Pulmonary artery endothelial cell (primary cell): ENCODE data around the gene BPHL. TPM values are rescaled to one million over a fixed set of nuclear protein-coding genes. Genes with fewer than 3 reads are reported as not detected.
"Not testable (repeated sequence)": the region's sequence is repeated elsewhere in the genome, so short reads cannot be mapped to it uniquely, and the experiment has no call there.

ENCODE experiments used
- DNase-seq: peaks from one replicate; pipeline ENCODE4 v3.0.0-alpha.2; 2011; ENCODE audit warnings: low read depth, low spot score
- total RNA-seq: library from RNA; depleted of rRNA; stranded (reverse); fragments of >200 nt; gene quantifications from 2 replicates; pipeline ENCODE4 v1.2.3, GENCODE V29; 2014

BPHL gene
- total RNA-seq, 1 donor from 2014 or later: 10.6 TPM

GRCh38 chr6:3178666-3179065 lies 60.2 kb downstream of the BPHL start:
- not testable (repeated sequence) for DNase-seq

- DNase-seq: not testable (repeated sequence)
Measured at GRCh38 chr6:3179945-3180344, 61.4 kb downstream of the BPHL start.

GRCh38 chr6:3181105-3181504 lies 62.6 kb downstream of the BPHL start:
- no peak for DNase-seq

DNA sequence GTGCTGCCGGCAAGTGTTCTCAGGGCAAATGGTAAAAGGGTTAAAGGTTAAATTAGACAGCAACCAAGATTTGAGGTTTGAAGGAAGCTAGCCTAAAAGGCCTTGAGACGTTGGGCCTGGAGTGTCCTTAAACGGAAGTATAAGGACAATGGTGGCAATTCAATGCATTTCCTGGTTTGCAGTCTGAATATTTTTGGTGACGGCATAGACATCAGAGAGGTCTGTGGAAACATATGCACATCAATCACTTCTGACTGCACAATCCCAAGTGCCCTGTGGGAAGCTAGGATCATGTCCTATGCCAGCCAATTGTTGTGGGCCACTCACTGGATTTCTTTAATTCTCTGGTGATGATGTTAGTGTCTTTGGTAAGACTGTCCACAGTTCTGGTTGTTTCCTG lies 64.6 kb downstream of the BPHL start:
- no peak for DNase-seq

DNA sequence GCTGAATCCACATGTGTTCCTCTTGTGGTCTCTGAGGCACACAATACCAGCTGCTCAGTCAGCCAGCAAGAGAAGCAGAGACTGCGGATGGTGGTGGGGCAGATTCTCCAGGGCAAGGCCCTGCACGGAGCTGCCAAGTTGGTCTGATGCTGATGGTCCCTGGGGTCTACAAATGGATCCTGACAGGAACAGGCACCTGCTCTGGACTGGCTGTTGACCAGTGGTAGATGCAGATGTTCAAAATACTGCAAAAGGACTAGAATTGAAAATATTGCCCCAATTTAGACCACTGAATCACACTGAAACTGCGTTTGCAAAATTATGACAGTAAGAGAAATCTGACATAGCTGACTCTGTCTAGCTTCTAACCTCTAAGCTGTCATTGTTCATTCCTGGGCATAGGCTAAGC lies 68.5 kb downstream of the BPHL start:
- DNase-seq: no peak

- DNase-seq: no peak
Measured at GRCh38 chr6:3188262-3188661, 69.8 kb downstream of the BPHL start.

GRCh38 chr6:3189192-3189591 lies 70.7 kb downstream of the BPHL start:
- not testable (repeated sequence) for DNase-seq

DNA sequence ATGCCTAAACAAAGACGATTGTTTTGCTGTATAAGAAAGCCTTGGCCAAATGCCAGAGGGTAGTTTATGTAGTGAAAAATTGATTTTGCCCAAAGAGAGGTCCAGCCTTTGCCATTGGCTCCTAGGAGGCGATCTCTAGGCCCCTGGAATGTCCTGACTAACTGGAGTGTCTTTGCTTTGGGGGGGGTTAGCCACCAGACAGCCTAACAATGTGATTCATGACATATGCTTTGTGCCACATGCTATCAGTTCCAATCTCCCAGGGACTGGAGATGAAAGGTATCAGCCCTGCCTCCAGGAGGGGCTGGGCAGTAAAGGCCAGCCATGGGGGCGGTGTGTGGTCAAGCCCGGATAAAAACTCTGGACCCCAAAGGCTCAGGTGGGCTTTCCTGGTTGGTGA lies 71.5 kb downstream of the BPHL start:
- no peak for DNase-seq

DNA sequence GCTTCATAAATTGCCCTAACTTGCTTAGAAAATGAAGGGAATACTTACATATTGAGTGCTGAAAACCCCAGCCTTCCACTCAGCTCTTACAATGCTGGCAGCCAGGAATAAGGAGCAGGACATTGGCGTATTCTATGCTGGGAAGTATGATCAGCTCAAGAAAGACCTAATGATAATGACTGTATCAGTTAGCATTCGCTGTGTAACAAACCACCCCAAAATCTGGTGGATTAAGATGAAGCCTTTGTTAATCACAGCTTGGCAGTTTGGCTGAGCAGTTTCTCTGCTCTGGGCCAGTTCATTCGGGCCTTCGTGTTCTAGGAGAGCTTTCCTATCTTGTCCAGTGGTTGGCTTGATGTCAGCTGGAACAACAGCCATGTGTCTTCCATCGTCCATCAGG lies 72.3 kb downstream of the BPHL start:
- DNase-seq: no peak

GRCh38 chr6:3193102-3193849 lies 74.8 kb downstream of the BPHL start:
- DNase-seq: no peak

DNA sequence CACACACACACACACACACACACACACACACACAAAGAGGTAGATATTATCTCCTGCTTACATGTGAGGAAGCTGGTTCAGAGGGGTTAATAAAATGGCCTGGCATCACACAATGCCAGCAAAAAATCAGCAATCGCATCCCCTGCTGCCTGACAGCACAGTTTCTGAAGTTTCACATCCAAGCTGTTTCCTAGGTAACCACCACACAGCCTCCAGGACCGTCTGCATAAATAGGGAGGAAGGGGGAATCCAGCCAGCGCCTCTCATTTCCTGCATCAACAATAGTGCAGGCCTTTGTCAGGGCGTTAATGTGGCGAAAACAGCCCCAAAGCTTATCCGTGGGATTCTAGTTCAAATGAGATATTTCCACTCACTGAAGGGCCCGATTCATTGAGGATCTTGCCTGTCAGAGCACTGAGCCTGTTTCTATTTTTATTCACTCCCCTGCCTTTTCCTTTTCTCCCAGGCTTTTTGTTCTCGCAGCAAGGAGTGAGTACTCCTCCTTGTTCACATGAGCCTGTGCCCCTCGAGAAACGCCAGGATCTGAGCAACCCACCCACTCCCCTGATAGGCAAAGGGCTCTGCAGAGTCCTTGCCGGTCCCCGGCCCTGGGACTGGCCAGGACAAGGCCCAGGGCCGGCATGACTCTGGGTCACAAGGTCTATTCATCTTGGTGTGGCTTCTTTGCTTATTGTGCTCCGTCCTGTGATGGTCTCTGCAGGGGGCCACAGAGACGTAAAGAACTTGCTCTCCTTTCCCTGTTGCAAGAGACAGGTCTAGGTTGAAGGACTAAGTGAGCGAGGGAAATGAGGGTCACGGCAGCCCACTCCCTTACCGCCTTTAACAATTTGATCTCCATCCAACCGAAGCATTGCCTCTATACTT lies 76.3 kb downstream of the BPHL start:
- DNase-seq: peak; percentile 49

- DNase-seq: no peak
Measured at GRCh38 chr6:3195420-3195694, 76.8 kb downstream of the BPHL start.

DNA sequence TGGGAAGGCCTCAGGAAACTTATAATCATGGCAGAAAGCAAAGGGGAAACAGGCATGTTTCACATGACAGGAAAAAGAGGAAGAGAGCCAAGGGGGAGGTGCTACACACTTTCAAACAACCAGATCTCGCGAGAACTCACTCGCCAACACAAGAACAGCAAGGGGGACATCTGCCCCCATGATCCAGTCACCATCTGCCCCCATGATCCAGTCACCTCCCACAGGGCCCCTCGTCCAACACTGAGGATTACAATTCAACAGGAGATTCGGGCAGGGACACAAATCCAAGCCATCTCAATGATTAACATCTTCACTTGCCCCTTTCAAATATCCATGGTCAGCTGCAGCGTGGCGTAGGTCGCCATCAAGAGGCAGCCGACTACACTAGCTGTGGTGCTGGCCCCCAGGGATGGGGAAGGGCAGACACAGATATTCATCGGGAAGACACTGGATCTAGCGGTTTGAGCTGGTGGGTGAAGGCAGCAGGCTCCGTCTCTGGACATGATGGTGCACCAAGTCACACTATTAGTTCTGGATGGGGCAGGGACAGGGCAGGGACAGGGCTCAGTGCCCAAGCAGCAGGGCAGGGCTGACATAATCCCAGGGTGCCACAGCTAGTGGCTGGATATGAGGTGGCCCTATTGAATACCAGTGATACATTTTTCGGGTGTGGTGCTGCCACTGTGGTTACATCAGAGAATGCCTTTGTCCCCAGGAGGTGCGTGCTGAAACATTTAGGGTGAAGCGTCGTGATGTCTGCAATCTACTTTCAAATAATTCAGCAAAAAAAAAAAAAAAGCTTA lies 77.4 kb downstream of the BPHL start:
- DNase-seq: no peak

DNA sequence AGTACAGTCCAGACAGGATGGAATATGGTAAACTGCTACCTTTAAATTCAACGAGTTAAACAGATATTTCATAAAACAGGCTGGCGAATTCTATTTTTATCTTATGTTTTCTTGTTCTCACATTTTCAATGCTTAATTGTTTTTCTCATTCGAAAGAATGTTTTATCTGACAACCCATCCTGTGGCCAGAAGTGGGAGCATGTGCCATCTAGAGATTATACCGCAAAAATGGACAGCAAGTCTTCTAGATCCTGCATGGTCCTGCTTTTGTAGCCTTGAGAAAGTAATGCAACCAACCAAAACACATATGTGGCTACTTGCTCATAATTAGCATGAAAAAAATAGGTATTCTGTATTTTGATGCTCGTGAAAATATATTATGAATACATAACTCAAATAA lies 78.3 kb downstream of the BPHL start:
- no peak for DNase-seq

DNA sequence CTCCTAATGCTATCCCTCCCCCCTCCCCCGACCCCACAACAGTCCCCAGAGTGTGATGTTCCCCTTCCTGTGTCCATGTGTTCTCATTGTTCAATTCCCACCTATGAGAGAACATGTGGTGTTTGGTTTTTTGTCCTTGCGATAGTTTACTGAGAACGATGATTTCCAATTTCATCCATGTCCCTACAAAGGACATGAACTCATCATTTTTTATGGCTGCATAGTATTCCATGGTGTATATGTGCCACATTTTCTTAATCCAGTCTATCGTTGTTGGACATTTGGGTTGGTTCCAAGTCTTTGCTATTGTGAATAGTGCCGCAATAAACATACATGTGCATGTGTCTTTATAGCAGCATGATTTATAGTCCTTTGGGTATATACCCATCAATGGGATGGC lies 79.2 kb downstream of the BPHL start:
- DNase-seq: not testable (repeated sequence)

GRCh38 chr6:3199382-3199781 lies 80.9 kb downstream of the BPHL start:
- DNase-seq: no peak

DNA sequence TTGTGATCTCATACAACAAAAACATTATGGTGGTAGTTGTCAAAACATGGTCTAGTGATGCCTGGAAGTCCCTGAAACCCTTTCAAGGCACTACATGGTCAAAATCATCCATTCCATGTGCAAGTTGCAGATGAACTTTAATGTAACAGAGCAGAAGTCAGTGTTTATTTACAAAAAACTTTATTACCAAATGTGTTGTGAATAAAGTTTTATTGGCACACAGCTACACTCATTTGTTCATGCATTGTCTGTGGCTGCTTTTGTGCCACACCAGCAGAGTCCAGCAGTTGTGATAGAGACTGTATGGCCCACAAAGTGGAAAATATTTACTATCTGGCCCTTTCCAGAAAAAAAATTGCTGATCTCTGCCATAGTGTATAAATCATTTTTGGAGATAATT lies 82.2 kb downstream of the BPHL start:
- DNase-seq: no peak

- DNase-seq: no peak
Measured at GRCh38 chr6:3201388-3201787, 82.9 kb downstream of the BPHL start.
